IPS-18c (cell line): ENCODE data around the gene PLEKHO1.
"Not testable (repeated sequence)": the region's sequence is repeated elsewhere in the genome, so short reads cannot be mapped to it uniquely, and the experiment has no call there.

ENCODE experiments used
- H3K4me3 ChIP-seq: 2 replicates; pipeline ENCODE4 v1.7.0; 2013; ENCODE audit warnings: low read depth, mild to moderate bottlenecking, low read length, moderate library complexity; ENCODE audit not compliant: insufficient read depth
- H3K9me3 ChIP-seq: one replicate; pipeline ENCODE4 v1.6.1; 2013; ENCODE audit warnings: mild to moderate bottlenecking, low read length, moderate library complexity; ENCODE audit not compliant: control insufficient read depth, insufficient read depth

Gene PLEKHO1

GRCh38 chr1:150162862-150163706, 13.4 kb downstream of the PLEKHO1 start:
- no peaks in the 10 kb centered on the region for H3K9me3 ChIP-seq
- peak overlapping the region; percentile 41 for H3K4me3 ChIP-seq

DNA sequence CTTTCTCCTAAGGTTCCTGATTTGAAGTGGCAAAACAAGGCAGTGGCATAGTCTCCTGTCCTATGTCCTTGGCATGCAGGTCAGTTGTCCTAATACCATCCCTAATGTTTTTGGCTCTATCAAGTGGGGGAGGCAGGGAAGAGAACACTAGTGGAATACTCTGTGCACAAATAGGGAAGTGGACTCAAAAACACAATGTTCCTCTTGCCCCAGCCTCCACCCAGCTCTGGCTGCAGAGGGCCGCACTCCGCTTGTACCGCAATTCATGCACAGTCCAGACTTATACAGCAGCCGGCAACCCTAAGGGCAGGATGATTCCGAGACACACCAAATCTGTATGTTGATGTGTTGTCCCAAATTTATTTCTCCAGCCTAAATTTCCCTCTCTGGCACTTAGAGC, 14.5 kb downstream of the PLEKHO1 start:
- Histone ChIP-seq H3K9me3 (no peaks in the 10 kb centered on the region), H3K4me3 (no peak overlapping the region)

GRCh38 chr1:150164779-150165178, 15.1 kb downstream of the PLEKHO1 start:
- Histone ChIP-seq H3K9me3 (no peaks in the 10 kb centered on the region), H3K4me3 (no peak overlapping the region)

GRCh38 chr1:150165622-150166612, 16.2 kb downstream of the PLEKHO1 start:
- H3K9me3 ChIP-seq: no peaks in the 10 kb centered on the region
- no peak overlapping the region for H3K4me3 ChIP-seq

DNA sequence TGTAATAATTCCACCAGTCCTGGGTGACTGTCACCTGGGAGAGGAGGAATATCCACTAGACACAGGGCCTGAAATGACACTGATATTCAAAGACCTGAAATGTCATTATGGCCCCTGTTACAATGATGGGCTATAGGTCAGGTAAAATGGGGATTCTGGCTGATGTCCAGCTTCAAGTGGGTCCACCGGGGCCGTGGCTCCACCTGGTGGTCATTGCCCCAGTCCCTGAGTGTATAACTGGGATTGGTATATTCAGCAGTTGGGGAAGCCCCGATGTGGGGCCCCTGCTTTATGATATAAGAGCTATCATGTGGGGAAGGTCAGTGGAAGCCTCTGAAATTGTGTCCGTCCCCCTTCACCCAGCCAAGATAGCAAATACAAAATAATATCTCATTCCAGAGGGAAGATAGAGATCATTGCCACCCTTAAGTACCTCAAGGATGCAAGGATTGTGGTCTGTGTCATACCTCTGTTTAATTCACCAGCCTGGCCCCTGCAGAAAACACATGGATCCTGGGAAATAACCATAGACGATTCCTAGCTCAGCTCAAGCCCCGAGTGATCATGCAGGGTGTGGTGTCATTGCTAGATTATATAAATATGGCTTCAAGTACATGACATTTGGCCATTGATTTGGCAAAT, 19.4 kb downstream of the PLEKHO1 start:
- H3K4me3 ChIP-seq: no peak overlapping the region
- no peaks in the 10 kb centered on the region for H3K9me3 ChIP-seq

DNA sequence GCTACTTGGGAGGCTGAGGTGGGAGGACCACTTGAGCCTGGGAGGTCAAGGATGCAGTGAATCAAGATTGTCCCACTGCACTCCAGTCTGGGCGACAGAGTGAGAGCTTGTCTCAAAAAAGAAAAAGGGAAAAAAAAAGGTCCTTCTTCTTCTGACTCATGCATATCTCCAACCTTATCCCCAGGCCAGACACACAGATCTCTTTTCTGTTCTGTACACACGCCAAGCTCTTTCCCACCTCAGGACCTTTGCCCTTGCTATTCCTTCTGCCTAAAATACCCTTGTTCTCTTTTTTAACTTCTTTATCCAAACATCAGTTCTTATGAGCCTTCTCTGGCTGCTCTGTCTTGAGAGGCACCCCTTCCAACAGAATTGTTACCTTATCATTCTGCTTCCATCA, 22.1 kb downstream of the PLEKHO1 start:
- Histone ChIP-seq H3K9me3 (no peaks in the 10 kb centered on the region), H3K4me3 (no peak overlapping the region)

GRCh38 chr1:150173141-150173585, 23.4 kb downstream of the PLEKHO1 start:
- Histone ChIP-seq H3K4me3 (no peak overlapping the region), H3K9me3 (no peaks in the 10 kb centered on the region)

DNA sequence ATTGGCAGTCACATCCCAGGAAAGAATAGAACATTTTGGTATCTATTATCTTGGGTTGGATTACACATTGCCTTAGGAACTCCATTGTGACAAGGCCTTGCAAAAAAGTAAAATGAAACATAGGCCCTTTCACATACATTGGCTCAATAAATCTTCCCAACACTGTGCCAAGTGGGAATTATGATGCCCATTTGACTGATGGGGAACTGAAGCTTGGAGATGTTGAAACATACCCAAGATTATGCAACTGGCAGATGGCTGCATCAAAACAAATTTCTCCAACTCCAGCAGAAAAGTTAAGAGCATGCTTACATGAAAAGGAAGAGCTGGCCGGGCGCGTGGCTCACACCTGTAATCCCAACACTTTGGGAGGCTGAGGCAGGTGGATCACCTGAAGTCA, 26.9 kb downstream of the PLEKHO1 start:
- Histone ChIP-seq H3K4me3 (no peak overlapping the region), H3K9me3 (no peaks in the 10 kb centered on the region)

DNA sequence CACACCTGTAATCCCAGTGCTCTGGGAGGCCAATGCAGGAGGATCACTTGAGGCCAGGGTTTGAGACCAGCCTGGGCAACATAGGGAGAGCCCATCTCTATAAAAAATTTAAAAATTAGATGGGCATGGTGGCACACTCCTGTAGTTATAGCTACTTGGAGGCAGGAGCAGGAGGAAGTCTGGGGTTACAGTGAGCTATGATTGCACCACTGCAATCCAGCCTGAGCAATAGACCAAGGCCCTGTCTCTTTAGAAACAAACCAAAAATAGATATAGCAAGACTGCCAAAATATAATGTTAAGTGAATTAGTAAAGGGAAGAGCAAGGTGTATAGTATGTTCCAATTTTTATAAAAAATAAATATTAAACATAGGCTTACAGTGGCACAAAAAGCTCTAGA, 28.8 kb downstream of the PLEKHO1 start:
- Histone ChIP-seq H3K9me3 (no peaks in the 10 kb centered on the region), H3K4me3 (no peak overlapping the region)

DNA sequence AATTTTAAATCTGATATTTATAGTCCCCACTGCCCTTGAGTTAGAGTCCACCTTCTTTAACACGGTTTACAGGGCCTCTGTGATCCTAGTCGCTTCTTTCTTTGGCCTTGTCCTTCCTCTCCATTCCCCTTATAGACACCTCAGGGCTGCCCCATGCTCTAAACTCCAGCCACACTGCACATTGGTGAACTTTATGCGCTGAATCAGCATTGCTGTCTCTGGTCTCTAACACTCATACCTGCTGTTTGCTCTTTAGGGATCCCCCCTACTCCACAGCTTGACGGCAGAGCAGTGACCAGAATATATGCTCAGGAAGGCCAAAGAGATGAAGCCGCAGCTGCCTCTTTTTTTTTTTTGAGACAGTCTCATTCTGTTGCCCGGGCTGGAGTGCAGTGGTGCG, 30.2 kb downstream of the PLEKHO1 start:
- Histone ChIP-seq H3K9me3 (no peaks in the 10 kb centered on the region), H3K4me3 (no peak overlapping the region)

GRCh38 chr1:150180474-150180873, 30.8 kb downstream of the PLEKHO1 start:
- Histone ChIP-seq H3K9me3 (no peaks in the 10 kb centered on the region), H3K4me3 (no peak overlapping the region)

- Histone ChIP-seq H3K9me3 (no peaks in the 10 kb centered on the region), H3K4me3 (no peak overlapping the region)
Observed at GRCh38 chr1:150182247-150182646, 32.5 kb downstream of the PLEKHO1 start.

DNA sequence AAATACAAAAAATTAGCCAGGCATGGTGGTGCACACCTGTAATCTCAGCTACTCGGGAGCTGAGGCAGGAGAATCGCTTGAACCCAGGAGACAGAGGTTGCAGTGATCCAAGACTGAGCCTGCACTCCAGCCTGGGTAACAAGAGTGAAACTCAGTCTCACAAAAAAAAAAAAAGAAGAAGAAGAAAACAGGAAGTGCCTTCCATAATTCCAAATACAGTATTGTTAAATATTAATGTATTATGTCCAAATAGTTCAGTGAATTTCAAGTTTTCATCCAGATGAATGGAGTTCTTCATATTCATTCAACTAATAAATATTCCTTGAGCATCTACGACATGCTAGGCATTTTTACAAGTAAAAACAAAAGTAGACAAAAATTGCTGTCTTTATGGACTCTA, 33.3 kb downstream of the PLEKHO1 start:
- no peaks in the 10 kb centered on the region for H3K9me3 ChIP-seq
- no peak overlapping the region for H3K4me3 ChIP-seq

DNA sequence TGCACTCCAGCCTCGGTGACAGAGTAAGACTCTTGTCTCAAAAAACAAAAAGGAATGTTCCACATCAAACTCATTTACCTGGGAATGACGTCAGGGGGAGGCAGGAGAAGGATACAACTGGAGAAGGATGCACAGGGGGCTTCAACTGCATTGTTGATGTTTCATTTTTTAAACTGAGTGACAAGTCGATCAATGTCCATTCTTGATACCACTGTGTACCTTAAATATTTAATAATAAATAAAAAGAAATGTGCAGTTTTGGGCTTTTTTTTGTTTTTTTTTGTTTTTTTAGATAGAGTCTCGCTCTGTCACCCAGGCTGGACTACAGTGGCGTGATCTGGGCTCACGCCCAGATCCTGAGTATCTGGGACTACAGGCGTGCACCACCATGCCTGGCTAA, 35.8 kb downstream of the PLEKHO1 start:
- Histone ChIP-seq H3K4me3 (no peak overlapping the region), H3K9me3 (no peaks in the 10 kb centered on the region)

- not testable (repeated sequence) for H3K9me3 ChIP-seq, H3K4me3 ChIP-seq
Observed at GRCh38 chr1:150186438-150186788, 36.7 kb downstream of the PLEKHO1 start.

GRCh38 chr1:150186789-150187559, 37.3 kb downstream of the PLEKHO1 start:
- no peak overlapping the region for H3K4me3 ChIP-seq
- no peaks in the 10 kb centered on the region for H3K9me3 ChIP-seq

DNA sequence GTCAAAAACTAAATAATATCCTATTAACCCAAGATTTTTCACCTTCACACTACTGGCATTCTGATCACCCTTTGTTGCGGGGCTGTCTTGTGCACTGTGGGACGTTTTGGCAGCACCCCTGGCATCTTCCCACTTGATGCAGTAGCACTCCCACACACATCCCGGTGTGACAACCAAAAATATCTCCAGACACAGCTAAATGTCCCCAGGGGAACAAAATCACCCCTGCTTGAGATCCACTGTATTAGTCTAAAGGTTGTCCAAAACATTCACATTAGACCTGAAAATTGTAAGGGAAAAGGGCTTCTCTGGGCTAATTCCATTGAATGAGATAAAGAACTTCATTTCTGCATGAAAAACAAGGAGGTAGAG, 37.8 kb downstream of the PLEKHO1 start:
- Histone ChIP-seq H3K4me3 (no peak overlapping the region), H3K9me3 (no peaks in the 10 kb centered on the region)
